Germinal center (tissue), 1 donor: ENCODE results near the gene TMEM39B.
"Not testable (repeated sequence)": the region's sequence is repeated elsewhere in the genome, so short reads cannot be mapped to it uniquely, and the experiment has no call there.

Source experiments
- DNase-seq: peaks from one replicate; pipeline ENCODE4 v3.0.0; 2012; ENCODE audit warnings: mixed read lengths, low spot score

Gene TMEM39B

DNA sequence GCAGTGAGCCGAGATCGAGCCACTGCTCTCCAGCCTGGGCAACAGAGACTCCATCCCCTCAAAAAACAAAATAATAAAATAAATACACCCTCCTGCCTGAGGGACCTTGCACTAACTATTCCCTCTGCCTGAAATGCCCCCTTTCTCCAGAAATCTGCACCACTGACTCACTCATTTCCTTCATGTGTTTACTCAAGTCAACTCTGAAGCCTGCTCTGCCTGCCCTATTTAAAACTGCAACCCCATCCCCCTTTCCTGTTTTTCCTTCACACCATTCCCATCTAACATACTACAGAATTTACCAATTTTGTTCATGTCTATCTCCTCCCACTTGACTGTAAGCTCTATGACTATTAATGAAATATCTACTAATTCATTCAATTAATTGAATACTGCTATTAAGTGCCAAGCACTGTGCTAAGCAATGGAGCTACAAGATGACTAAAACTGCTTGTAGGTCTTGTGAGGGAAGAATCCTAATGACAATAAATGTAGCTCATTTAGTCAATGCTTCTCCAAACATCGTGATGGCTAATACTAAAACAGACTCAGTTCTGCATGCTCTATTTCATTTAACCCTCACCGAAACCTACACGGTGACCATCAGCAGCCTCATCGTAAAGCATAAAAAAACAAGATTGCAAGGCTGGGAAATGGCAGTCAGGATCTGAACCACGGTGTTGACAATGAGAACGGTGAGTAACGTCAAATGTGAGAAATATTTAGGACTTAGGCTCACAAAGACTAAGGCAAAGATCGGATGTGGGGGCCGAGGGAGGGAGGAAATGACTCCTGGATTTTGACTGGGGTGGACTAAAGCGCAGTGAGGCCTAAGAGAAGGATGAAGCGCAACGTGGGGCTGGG, 749 bp upstream of the TMEM39B start:
- no peak for DNase-seq

GRCh38 chr1:32073299-32074229, 825 bp downstream of the TMEM39B start:
- DNase-seq = no peak

DNA sequence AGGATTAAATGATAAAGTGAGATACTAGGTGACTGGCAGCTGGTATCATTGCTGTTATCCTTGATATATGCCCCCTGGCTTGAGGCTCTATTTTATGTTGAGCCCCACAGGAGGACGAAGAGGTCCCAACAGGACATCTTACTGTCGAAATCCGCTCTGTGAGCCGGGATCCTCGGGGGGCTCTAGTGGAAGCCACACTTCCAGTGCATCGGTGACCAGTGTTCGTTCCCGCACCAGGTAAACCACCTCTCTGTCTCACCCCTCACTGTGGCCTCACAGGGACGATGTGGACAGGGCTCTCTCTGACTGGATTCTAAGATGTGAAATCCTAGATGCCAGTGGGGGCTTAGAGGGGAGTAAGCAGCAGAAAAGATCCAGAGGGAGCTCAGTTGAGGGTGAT, 2.1 kb downstream of the TMEM39B start:
- no peak for DNase-seq

DNA sequence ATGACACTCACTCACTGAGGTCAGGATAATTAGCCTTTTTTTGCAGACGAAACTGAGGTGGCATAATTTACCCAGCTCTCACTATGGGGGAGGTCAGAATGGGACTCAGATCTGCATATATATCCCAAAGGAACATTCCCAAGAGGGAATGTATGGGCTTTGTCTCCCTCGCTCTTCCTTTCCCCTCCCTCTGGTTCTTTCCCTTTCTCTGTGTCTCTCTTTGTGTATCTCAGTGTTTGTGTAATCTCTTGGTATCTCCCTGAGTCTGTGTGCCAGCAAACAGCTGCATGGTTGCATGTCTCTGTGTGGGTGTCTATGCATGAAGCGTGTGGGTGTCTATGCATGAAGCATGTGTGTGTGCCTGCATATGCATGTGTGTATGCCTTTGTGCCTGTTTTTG, 4.7 kb downstream of the TMEM39B start:
- DNase-seq = no peak

DNA sequence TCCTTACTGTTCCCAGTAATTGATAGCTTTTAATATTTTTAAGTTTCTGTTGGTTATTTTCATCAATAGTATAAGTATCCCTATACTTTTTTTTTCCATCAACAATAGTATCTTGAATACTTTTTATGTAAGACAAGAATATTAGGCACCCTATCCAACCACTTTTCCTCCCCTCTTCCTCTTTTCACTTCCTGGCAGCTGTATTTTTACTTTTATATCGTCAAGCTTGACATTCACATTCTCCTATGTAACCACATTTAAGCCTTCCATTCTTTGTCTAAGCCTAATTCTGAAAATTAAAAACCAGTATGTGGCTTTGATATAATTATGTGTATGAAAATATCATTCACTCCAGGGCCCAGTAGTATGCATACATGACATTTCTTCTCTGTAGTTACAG, 9.3 kb downstream of the TMEM39B start:
- no peak for DNase-seq

- not testable (repeated sequence) for DNase-seq
These were observed 13.6 kb downstream of the TMEM39B start for GRCh38 chr1:32086381-32086780.

DNA sequence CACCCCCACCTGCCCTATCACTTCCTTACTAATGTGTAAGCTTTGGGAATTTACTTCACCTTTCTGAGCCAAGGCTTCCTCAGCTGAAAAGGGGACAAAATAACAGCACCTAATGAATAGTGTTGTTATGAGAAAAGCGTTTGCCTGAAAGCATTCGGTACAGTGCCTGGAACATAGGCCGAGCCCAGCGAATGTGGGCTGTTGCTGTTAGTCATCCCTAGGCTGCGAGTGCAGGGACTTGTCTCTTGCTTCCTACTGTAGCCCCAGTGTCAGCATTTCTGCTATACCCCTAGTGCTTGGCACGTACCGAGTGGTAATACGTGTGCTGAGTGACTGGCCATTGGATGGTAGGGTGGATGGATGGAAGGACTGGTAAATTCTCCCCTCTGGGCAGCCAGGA, 18.4 kb downstream of the TMEM39B start:
- no peak for DNase-seq

DNA sequence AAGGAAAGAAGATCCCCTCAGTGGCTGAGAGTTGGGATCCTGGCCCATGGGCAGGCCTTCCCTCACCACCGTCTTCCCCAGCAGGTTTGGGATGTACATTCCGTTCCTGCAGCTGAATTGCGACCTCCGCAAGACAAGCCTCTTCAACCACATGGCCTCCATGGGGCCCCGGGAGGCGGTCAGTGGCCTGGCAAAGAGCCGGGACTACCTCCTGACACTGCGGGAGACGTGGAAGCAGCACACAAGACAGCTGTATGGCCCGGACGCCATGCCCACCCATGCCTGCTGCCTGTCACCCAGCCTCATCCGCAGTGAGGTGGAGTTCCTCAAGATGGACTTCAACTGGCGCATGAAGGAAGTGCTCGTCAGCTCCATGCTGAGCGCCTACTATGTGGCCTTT, 18.9 kb downstream of the TMEM39B start:
- no peak for DNase-seq

GRCh38 chr1:32094746-32095521, 22.2 kb downstream of the TMEM39B start:
- no peak for DNase-seq

DNA sequence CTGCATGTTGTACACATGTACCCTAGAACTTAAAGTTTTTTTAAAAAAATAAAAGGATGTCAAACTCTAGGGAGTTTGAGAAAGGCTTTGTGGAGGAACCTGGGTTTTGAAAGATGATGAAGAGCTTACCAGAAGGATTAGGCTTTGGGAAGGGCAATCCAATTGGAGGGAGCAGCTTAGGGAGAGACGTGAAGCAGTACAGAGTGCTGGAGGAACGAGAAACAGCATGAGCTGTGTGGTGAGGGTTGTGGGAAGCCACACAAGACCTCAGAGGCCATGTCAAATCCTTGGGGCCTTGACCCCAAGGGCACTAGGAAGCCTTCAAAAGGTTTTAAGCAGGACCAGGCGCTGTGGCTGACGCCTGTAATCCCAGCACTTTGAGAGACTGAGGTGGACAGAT, 26.7 kb downstream of the TMEM39B start:
- no peak for DNase-seq

DNA sequence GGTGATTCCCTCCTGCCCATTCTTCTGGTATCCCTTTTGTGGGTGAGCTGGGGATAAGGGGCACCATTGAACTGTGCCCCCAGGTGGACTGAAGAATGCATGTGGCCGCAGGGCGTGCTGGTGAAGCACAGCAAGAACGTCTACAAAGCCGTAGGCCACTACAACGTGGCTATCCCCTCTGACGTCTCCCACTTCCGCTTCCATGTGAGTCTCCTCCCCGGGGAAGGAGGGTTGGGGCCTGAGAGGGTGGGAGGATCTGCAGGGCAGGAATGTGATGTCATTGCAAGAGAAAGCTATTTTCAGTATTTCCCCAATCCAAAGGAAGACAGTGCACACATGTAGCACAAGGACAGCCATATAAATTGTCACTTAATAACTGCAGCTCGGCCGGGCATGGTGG, 27.6 kb downstream of the TMEM39B start:
- DNase-seq = no peak

DNA sequence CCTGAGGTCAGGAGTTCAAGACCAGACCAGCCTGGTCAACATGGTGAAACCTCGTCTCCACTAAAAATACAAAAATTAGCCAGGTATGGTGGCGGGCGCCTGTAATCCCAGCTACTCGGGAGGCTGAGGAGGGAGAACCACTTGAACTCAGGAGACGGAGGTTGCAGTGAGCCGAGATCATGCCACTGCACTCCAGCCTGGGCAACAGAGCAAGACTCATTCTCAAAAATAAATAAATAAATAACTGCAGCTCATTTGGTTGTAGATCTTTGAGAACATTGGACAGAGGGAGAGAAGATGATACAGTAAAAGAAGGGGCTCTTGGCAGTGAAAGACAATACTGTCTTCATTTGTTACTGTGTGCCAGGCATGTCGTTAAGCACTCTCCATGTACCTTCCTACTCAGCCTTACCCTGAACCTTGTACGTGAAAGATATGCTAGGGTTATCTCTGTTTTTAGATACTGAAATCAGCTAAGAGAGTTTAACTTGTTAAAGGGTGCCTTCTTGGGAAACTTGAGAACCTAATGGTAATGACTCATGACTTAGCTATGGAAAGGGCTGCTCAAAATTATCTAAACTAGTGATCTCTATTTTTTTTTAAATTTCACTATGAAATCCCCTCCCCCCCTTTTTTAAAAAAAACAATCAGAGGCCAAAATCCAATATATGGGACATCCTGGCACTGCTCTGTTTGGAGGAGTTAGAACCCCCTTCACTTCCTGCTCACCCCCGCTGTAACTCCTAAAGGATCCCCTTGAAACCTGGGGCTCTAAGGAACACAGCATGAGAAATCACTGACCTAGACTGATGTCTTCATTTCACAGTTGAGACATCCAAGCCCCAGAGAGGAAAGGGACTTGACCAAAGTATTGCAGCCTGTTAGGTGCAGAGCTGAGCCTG, 28.3 kb downstream of the TMEM39B start:
- no peak for DNase-seq

DNA sequence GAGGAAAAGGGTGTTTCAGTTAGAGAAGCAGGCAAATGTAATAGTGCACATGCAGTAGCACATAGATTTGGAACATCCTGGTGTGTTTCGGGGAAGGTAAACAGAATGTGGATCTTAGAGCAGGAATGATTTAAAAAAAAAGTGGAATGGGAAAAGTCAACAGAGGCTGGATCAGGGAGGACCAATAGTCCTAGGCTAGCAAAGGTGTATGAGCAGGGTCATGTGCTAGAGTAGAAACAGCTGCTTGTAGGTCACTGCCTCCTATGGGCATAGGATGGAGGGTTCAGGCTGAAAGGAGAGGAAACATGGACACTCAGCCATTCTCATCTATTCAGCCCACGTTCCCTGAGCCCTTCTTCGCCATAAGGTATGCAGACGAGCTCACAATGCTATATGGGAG, 31.4 kb downstream of the TMEM39B start:
- DNase-seq = no peak

DNA sequence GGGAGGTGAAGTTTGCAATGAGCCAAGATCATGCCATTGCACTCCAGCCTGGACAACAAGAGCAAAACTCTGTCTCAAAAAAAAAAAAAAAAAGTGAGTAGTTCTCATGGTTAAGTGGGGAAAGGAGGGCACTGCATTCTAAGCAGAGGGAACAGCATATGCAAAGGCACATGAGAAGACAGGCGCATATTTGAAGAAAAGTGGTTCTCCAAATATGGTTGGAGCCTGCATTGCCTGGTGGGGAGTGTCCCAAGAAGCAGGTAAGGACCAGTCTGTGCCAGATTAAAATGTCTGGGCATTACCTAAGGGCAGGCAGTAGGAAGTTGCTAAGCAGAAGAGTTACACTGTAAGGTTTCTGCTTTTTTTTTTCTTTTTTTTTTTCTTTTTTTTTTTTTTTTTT, 32.6 kb downstream of the TMEM39B start:
- no peak for DNase-seq

- DNase-seq = no peak
These were observed 34.0 kb downstream of the TMEM39B start for GRCh38 chr1:32106663-32107275.

- DNase-seq = peak; percentile 81
These were observed 35.3 kb downstream of the TMEM39B start, which contains the start of gene KPNA6 for GRCh38 chr1:32107742-32108661. Gene KPNA6 (plus strand): TSS chr1:32108056. CDS start chr1:32108131, 75 bp downstream.

GRCh38 chr1:32111040-32111623, 38.4 kb downstream of the TMEM39B start:
- DNase-seq = peak; percentile 44

DNA sequence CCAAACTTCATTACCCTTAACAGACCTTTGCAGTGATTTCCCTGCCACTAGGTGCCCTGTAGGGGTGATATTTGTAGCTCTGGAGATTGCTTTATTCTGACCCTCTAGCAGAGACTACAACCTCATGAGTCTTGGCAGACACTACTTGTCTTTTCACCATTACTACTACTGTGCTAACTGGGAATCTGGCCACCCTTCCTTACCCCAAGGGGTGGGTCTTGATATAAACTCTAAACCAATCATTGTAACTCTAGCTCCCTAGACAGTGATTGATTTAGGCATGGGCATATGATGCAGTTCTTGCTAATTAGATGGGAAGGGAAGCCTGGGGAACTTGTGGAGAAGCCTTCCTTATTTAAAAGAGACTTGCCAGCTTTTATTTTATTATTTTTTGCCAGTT, 39.0 kb downstream of the TMEM39B start:
- no peak for DNase-seq

GRCh38 chr1:32112806-32113375, 40.2 kb downstream of the TMEM39B start:
- no peak for DNase-seq
